Sigmoid colon (tissue), 7 donors: ENCODE data around the gene MRGPRF. TPM values are rescaled to one million over a fixed set of nuclear protein-coding genes. Genes with fewer than 3 reads are reported as not detected.
A peak's percentile ranks its signal among the peaks of the same experiment; 100 is the strongest.

ENCODE experiments used
- DNase-seq: peaks from one replicate; pipeline ENCODE4 v3.0.0-alpha.2; 2019
- H3K27ac ChIP-seq, 4 donors: fragments of 200-600 bp; sonication (generic); one replicate each; pipeline ENCODE4 v1.5.1; 2016 to 2019; ENCODE audit warnings: mild to moderate bottlenecking in 1 of 4
- H3K27me3 ChIP-seq, 3 donors: fragments of 200-600 bp; sonication (generic); one replicate each; pipeline ENCODE4 v1.5.1; 2019; ENCODE audit warnings: mild to moderate bottlenecking in 1 of 3
- H3K36me3 ChIP-seq, 4 donors: fragments of 200-600 bp; sonication (generic); one replicate each; pipeline ENCODE4 v1.5.1; 2016 to 2019
- H3K4me1 ChIP-seq, 4 donors: fragments of 200-600 bp; sonication (generic); one replicate each; pipeline ENCODE4 v1.5.1; 2017 to 2019
- H3K4me3 ChIP-seq, 4 donors: fragments of 200-600 bp; sonication (generic); one replicate each; pipeline ENCODE4 v1.5.1; 2017 to 2019; ENCODE audit warnings: mild to moderate bottlenecking in 2 of 4, moderate library complexity in 1 of 4
- H3K9me3 ChIP-seq, 4 donors: fragments of 200-600 bp in 3 of 4; sonication (generic) in 3 of 4; one replicate each; pipeline versions ENCODE4 v1.5.1 to v1.6.1; 2013 to 2019
- EP300 ChIP-seq, 4 donors: sonication (generic); formaldehyde crosslinking; IDR thresholded peaks; one replicate each; pipeline ENCODE4 v1.6.1; 2017; ENCODE audit warnings: antibody characterized with exemption in 4 of 4
- POLR2A ChIP-seq, 2 donors: fragments of 450-650 bp; IDR thresholded peaks; one replicate each; pipeline ENCODE4 v1.6.1; 2016; ENCODE audit warnings: antibody characterized with exemption in 2 of 2, mild to moderate bottlenecking in 2 of 2, moderate library complexity in 2 of 2
- POLR2AphosphoS5 ChIP-seq, 4 donors: sonication (generic); formaldehyde crosslinking; IDR thresholded peaks; one replicate each; pipeline ENCODE4 v1.6.1; 2017; ENCODE audit warnings: antibody characterized with exemption in 4 of 4
- WGBS, 2 donors: extraction: QIAGEN DNeasy Blood & Tissue Kit; methylation state at CpG; one replicate each; pipeline ENCODE4 v1.1.7; 2013; 5-methylcytosine and 5-hydroxymethylcytosine counted together
- intact Hi-C: fragments of 100-400 bp; cut with DNase I; formaldehyde crosslinking; loops from one replicate; pipeline ENCODE4 v1.15.1; 2023
- polyA plus RNA-seq, 3 donors: library from polyadenylated mRNA; stranded (reverse); fragments of 200-250 nt; gene quantifications; one replicate each; pipeline ENCODE4 v1.2.3, GENCODE V29; 2013
- total RNA-seq, 4 donors: library from RNA; depleted of rRNA; stranded (reverse); fragments of >200 nt; gene quantifications; one replicate each; pipeline ENCODE4 v1.1.0, GENCODE V29; 2016
- TF ChIP-seq, protein P1 (sequence below), 4 experiments: fragments of 450-650 bp in 3 of 4; fragments of 200-600 bp in 1 of 4; IDR thresholded peaks; one replicate each; pipeline ENCODE4 v1.5.1; 2016 to 2019; ENCODE audit warnings: antibody characterized with exemption in 4 of 4, mild to moderate bottlenecking in 3 of 4, moderate library complexity in 2 of 4
- donor health status: healthy with polysubstance abuse.
- donor health status: Bipolar disorder and iron deficiency.
- donor health status: healthy.

The MRGPRF gene
- total and polyA plus RNA-seq, 7 donors: 1.8 to 263 (median 118) TPM

DNA sequence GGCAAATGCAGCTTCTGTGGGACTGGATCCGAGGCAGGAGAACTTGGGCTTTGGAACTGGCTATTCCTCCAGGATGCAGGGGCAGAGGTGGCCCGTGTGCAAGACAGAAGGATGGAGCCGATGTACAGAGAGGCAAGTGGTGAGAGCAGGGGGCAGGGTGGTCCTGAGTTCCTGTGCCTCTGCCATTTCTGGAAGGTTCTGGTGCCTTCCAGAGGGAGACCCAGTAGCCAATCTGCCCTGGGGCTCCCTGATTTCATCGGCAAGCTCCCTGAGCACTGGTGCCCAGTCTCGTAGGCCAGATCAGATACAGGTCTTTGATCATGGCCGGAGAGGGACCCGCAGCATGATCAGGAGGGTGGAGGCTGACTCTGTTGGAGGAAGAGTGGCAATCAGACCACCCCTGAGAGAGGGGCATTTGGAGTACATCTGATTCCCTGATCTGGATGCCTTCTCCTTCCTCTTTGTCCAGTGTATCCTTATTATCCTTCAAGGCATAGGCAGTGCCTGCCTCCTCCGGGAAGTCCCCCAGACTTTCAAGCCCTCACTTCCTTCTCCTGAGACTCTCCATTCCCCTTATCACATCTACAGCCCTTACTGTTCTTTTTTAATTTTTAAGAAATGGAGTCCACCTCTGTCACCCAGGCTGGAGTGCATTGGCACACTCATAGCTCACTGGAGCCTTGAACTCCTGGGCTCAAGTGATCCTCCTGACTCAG, 42.0 kb downstream of the MRGPRF start:
- Histone ChIP-seq H3K9me3 (no peaks in the 10 kb centered on the region), H3K27ac (no peak overlapping the region), H3K27me3 (no peaks in the 10 kb centered on the region), H3K4me1 (peaks cover 0 to 19% (median 5%) of the 10 kb centered on the region in 4 donors), H3K4me3 (no peak overlapping the region), H3K36me3 (no peaks in the 10 kb centered on the region)
- intact Hi-C loops: no loop called here
- TF ChIP-seq POLR2AphosphoS5 (IDR thresholded peaks at IDR 0.05): no peak
- TF ChIP-seq EP300 (IDR thresholded peaks at IDR 0.05): no peak
- TF ChIP-seq, protein P1, sequence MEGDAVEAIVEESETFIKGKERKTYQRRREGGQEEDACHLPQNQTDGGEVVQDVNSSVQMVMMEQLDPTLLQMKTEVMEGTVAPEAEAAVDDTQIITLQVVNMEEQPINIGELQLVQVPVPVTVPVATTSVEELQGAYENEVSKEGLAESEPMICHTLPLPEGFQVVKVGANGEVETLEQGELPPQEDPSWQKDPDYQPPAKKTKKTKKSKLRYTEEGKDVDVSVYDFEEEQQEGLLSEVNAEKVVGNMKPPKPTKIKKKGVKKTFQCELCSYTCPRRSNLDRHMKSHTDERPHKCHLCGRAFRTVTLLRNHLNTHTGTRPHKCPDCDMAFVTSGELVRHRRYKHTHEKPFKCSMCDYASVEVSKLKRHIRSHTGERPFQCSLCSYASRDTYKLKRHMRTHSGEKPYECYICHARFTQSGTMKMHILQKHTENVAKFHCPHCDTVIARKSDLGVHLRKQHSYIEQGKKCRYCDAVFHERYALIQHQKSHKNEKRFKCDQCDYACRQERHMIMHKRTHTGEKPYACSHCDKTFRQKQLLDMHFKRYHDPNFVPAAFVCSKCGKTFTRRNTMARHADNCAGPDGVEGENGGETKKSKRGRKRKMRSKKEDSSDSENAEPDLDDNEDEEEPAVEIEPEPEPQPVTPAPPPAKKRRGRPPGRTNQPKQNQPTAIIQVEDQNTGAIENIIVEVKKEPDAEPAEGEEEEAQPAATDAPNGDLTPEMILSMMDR (IDR thresholded peaks at IDR 0.05): no peak
- TF ChIP-seq POLR2A (IDR thresholded peaks at IDR 0.05): no peak
- 83 to 90% methylated on average over 8 of the region's 8 CpGs for WGBS, 2 donors
- DNase-seq: peak; percentile 36

DNA sequence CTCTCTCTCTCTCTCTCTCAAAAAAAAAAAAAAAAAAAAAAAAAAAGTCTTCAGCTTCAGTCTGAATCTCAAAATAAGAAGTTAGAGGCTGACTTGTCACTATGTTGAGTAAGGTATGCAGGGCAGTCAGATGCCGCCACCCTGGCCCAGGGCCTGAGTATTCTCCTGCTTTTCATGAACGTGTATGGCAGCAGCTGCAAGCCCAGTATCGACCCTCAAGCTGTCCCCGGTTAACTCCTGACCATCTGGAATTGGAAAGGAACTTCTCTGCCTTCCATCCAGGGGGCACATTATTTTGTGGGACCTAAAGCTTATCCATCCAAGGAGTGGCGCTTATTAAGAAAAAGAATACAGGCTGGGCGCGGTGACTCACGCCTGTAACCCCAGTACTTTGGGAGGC, 43.7 kb downstream of the MRGPRF start:
- Histone ChIP-seq H3K27ac (no peak overlapping the region), H3K27me3 (no peaks in the 10 kb centered on the region), H3K9me3 (no peaks in the 10 kb centered on the region), H3K4me3 (no peak overlapping the region), H3K36me3 (no peaks in the 10 kb centered on the region), H3K4me1 (peaks cover 0 to 19% (median 5%) of the 10 kb centered on the region in 4 donors)
- peak; percentile 32 for DNase-seq
- TF ChIP-seq POLR2AphosphoS5 (IDR thresholded peaks at IDR 0.05) (no peak), POLR2A (IDR thresholded peaks at IDR 0.05) (no peak), EP300 (IDR thresholded peaks at IDR 0.05) (no peak)
- TF ChIP-seq, protein P1 (IDR thresholded peaks at IDR 0.05): no peak
- intact Hi-C loops: no loop called here
- 62 to 78% methylated on average over 8 of the region's 8 CpGs for WGBS, 2 donors

DNA sequence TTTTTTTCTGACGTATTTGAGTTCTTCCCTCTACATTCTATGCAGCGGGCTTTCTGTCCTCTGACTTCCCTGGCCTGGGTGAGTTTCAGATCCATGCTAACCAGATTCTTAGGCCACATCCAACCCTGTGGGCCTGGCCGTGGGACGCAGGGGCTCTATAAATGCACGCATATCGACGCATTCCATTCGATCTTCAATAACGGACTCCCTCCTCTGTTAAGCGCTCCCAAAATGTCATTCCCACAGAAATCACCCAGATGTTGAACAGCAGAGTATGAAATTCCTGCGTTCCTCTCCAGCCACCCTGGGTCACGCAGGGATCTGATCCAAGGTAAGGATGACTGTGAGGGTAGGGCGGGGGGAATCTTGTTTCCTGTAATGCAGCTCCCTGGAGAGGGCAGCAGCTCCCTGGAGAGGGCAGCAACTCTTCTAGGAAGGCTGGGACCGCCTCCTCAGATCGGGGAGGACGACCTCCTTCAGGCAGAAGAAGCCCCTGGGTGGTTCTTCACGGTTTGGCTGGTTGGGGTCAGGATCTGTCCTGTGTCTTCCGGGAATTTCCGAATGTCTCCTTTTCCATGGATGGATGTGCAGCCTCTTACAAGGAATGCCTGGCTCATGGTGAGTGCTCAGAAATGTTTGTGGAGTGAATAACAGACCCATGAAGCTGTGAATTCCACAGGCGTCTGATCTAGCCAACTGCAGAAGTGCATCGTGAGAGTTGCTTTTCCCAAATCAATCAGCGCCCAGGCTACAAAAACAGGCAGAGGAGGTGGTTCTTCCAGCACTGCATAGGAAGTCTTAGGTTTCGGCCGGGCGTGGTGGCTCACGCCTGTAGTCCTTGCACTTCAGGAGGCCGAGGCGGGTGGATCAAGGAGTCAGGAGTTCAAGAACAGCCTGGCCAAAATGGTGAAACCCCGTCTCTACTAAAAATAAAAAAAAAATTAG, 44.5 kb downstream of the MRGPRF start:
- peak overlapping the region in 2 of 4 donors; percentile 35 to 52 for H3K27ac ChIP-seq
- no peak overlapping the region for H3K4me3 ChIP-seq
- H3K9me3 ChIP-seq: no peaks in the 10 kb centered on the region
- H3K27me3 ChIP-seq: no peaks in the 10 kb centered on the region
- intact Hi-C loops: no loop called here
- 73 to 75% methylated on average over 29 of the region's 29 CpGs for WGBS, 2 donors
- no peaks in the 10 kb centered on the region for H3K36me3 ChIP-seq
- TF ChIP-seq POLR2AphosphoS5 (IDR thresholded peaks at IDR 0.05) (no peak), EP300 (IDR thresholded peaks at IDR 0.05) (no peak)
- TF ChIP-seq, protein P1 (IDR thresholded peaks at IDR 0.05): no peak
- H3K4me1 ChIP-seq: peaks cover 0 to 17% (median 5%) of the 10 kb centered on the region in 4 donors
- peak; percentile 61 for DNase-seq

DNA sequence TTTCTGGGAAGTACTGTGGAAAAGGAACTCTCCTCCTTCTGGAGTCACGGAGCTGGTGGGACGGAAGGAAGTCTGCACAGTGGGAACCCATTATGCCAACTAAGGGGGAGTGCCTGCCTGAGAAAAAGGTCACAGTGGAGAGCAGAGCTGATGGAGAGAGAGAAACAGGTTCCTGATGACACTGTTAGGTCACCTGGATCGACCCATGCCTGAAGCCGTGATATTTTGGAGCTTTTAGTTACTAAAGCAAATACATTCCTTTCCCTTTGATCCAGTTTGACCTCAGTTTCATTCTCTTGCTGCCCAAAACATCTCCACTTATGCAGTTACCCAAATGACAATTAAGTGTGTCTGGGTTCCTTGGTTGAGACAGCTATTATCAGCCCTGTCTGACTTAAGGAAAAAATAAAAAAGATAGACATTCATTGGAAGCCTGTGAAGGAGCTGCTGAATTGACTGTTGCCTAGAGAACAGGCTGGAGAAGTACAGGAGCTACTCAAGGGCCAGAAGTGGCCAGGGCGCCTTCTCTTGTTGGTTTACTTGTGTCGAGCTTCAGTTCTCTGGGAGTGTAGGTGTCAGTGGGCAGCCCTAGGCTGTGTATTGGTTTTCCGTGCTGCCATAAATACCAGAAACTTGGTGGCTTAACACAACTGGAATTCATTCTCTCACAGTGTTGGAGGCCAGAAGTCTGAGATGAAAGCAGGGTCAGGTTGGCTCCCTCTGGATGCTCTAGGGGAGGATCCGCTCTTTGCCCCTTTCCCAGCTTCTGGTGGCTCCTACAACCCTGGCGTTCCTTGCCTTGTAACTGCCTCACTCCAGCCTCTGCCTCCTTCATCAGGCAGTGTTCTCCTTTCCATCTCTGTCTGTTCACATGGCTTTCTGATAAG, 45.9 kb downstream of the MRGPRF start:
- Histone ChIP-seq H3K9me3 (no peaks in the 10 kb centered on the region), H3K4me3 (no peak overlapping the region), H3K36me3 (no peaks in the 10 kb centered on the region), H3K4me1 (peaks cover 0 to 9% (median 0%) of the 10 kb centered on the region in 4 donors), H3K27me3 (no peaks in the 10 kb centered on the region), H3K27ac (peak overlapping the region in 1 of 4 donors; percentile 27)
- WGBS, 2 donors: 86 to 92% methylated on average over 9 of the region's 9 CpGs
- intact Hi-C loops: no loop called here
- TF ChIP-seq, protein P1 (IDR thresholded peaks at IDR 0.05): no peak
- TF ChIP-seq EP300 (IDR thresholded peaks at IDR 0.05) (no peak), POLR2A (IDR thresholded peaks at IDR 0.05) (no peak), POLR2AphosphoS5 (IDR thresholded peaks at IDR 0.05) (no peak)
- no peak for DNase-seq
